Epidermal melanocyte (primary cell): ENCODE data around the gene MED27.

Experiments
- DNase-seq: peaks from one replicate; pipeline ENCODE4 v3.0.0; 2011; ENCODE audit warnings: low spot score; ENCODE audit not compliant: insufficient read length

The MED27 gene

DNA sequence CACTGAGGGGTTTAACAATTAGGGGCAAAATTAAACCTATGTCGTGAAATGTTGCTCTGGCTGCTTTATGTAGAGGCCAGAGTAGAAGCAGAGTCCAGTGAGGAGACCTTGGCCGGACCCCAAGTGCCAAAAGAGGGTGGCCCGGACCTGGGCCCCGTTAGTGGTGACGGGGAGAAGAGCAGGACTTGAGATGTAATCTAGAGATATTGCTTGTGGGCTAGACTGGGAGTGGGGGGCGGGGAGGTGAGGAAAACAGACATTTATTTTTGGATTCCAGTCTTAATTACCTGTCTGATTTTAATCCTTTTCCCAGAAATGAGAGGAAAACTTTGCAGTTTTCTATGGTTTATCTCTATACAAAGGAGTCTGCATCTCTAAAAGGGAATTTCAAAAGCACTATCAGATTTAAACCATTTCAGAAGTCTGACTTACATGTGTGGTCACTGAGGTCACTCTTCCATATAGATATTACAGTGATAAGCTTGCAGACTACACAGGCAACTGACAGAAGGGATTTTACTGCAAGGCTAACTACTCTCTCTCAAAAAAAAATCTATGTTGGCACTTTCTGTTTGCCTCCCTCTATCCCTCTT lies 108.1 kb downstream of the MED27 start:
- DNase-seq = no peak

DNA sequence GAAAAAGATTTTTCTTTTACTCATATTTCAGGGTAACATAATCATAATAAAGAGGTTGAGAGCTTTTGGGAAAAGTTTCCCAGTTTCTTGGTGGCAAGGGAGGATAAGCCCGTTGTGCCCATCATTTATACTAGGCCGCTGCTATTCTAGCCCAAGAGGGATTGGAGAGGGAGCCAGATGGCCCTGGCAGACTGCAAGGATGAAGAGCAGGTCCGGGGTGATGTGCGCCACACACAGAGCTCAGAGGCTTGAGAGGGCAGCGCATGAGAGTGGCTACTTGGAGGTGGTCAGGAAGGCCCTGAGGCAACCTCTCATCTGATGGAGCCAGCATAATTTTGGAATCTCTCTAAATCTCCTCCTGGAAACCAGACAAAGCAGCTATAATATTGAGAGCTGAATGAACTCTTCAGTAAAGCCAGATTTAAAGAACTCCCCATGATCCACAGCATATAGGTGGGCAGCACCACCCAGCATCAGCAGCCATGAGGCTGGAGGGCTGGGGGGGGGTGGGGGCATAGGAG lies 110.1 kb downstream of the MED27 start:
- no peak for DNase-seq

DNA sequence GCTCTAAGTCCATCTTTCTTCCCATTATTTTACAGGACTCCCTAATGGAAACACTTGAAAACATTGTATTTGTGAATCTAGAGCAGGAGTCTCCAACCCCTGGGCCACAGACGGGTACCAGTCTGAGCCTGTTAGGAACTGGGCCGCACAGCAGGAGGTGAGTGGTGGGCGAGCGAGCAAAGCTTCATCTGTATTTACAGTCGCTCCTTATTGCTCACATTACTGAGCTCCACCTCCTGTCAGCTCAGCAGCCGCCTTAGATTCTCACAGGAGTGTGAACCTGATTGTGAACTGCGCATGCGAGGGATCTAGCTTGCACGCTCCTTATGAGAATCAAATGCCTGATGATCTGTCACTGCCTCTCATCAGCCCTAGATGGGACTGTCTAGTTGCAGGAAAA lies 111.0 kb downstream of the MED27 start:
- no peak for DNase-seq

DNA sequence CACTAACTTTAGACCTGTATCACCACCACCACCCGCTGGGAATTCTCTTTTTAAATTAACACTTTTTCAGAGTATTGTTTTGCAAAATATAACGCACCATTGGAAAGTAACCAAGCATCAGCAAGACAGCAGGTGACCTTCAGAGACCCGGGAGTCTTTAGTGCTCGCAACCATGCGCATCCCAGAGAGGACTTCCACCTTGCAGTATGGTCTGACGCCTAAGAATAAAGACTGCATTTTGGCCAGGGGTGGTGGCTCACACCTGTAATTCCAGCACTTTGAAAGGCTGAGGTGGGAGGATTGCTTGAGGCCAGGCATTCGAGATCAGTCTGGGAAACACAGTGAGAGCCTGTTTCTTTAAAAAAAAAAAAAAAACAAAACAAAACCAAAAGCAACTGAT lies 113.8 kb downstream of the MED27 start:
- DNase-seq = no peak

DNA sequence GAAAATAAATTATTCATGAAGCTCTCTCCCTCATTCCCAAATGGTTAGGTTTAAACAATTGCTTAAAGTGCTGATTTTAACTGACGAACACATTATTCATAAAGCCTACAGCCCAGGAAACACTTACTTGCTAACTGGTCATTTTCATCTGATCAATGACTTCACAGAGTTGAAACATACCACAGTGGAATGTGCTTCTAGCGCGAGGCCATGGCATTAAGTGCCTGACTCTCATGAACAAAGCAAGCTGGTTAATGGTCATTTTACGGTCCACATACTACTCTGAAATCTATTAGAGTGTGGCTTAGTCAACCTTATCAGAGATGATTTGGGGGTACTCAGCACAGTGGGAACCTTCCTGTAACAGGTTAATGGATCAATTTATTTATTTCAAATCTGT lies 114.6 kb downstream of the MED27 start:
- DNase-seq = no peak

DNA sequence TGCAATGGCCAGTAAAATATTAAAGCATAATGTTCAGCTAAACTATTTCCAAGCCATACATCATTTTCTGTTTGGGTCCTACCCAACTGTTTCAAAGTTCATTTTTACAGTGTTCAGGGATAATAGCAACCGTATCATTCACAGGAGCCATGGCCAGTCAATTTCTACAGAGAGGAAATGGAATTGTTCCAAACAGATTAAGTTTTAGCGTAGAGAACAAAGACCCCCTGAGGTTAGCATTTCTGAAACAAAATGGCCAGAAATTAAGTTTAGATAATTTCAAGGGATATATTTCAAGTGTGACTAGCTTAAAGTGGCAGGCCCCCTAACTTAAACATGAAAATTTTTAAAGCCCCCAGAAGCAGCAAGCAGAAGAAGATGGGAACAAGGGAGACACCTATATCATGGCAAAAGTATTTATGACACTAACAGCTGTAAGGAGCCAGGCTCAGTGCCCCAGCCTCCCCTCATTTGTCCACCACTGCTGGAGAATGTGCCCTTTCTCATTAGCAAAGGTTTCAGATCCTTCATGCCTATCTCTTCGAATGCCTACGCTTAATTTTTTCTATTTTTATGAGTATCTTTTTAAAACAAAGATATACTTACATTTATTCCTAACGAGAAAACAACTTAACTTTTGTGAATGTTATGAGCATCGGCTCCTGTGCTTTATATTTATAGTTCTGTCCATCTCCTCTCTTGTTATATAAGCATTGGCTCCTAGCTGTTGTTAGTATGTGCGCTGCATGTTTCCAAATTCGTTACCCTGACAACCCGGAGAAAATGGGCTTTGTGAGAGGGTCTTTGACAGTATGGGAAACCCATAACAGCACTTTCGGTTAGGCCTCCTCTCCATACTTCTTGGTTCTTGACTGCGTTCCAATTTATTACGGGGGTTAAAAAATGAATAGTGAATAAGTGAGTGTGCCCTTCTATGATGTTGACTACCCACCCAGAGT lies 116.3 kb downstream of the MED27 start:
- no peak for DNase-seq

DNA sequence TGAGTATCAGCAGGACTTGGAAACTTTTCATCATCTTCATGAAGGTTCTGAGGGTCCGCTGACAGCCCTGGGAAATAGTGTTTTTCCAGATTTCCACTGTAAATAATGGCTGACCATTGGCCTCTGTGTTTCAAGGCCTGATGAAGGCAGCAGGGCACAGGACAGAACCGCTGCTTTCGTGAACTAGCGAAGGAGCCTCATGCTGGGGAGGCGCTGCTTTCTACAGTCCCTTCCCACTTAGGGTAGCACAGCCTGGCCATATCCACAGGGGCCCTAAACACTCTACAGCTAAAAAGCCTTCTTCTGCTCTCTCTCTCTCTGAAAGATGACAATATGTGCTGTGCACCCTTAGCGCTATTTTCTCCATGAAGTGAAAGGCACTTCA lies 118.2 kb downstream of the MED27 start:
- no peak for DNase-seq

DNA sequence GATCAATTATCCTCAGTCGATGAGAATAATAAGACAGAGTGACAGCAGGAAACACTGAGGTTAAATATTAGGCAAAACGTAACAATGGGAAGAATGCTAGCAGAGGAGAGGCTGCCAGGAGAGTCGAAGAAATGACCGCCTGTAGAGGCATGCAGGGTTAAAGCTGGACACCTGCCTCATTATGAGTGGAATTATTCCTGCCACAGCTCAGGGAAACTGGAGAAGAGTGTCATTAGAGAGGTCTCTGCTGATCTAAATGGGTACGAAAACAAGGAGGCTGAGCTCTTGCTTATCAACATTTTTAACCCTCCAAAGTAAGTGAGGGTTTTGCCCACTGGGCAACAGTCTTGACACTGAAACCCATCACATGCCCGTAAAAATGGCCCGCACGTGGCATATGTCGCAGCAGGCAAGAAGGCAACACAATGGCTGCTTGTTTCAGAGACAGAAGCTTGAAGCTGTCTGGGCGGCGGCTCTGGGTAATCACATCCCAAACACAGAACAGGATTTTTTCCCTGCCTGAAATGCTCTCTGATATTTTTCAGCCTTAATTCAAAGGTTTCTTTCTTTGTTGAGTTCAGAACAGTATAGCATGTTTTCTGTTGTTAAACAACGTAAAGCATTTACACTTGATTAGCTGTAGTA lies 118.7 kb downstream of the MED27 start:
- no peak for DNase-seq

DNA sequence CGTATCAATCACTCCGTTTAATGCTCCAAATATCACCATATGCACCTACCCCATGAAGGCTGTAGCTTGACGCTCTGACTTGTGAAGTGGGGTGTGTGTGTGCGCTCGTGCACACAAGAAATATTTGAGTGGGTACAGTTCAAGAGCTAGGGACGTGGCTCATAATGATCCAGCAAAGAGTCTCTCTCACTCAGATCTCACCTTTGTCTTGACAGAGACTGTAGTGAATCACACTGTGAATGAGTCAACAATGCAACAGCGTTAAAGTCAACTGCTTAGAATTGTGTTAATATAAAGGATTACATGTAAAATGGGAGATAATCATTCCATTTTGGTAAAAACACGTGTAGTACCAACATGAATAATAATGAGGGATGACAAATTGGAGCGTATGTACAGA lies 119.4 kb downstream of the MED27 start:
- DNase-seq = no peak

DNA sequence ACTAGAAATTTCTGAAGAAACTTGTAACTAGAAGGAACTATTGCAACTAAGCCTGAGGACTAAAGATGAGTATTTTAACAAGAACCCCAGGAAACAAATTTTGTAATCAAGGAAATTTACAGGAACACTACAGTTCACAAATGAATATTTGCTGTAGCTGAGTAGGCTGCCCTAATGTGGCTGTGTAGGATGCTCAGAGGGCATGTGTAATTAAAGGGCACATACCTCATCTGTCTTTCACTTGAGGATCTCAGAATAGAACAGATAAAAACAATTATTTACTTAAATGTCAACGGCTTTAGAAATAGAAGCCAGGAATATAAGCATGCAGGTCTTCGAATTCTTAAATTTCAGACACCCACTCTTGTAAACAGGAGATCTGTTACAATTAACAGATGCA lies 119.8 kb downstream of the MED27 start:
- no peak for DNase-seq

DNA sequence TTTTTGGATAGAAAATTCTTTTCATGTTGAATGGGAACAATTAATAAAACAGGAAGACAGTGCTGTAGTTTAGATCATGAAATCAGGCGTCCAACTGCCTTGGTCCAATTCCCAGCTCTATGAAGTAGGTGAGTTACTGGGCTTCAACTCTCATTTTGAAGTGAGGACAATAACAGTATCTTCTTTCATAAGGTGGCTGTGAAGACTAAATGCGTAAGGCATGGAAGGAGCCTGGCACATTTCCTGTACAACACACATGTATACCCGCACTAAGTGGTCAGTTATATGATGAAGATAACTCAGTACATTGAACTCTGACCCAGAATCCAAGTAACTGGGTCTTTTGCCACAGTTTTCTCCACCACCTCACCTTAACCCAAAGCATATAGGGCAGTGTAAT lies 120.6 kb downstream of the MED27 start:
- no peak for DNase-seq

DNA sequence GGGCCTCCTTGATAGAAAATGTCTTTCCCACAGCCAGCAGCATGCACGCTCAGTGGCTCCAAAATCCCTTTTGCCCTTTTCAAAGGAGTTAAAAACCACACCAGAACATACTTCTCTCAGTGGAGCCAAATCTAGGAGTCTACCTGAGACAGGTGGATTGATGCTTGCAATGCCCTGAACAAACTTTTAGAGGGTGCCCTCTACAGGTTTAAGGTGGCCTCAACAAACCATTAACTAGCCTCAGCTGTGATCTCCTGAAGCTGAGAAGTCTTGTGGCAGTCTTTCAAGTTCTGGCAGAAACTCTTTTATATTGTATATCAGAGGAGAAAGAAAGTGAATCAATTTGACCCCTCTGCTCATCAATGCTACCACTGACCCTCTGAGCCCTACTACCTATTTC lies 125.4 kb downstream of the MED27 start:
- DNase-seq = no peak

DNA sequence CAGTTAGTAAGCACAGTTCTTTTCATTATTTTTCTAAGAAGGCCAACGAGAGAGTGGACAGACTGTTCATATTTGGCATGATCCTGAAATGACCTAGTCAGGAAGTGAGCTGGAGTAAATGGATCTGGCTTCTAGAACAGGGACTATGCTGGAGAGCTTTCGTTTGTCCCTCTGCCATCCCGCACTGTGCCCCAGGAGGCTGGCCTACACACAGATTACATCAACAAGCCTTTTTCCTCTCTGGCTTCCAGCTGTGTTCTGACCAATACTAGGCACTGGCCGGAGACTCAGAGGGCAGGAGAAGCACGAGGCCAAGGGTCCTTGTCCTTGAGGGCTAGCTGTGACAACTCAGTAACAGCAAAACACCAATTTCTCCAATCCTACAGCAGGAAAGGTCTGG lies 127.8 kb downstream of the MED27 start:
- peak; percentile 27 for DNase-seq

DNA sequence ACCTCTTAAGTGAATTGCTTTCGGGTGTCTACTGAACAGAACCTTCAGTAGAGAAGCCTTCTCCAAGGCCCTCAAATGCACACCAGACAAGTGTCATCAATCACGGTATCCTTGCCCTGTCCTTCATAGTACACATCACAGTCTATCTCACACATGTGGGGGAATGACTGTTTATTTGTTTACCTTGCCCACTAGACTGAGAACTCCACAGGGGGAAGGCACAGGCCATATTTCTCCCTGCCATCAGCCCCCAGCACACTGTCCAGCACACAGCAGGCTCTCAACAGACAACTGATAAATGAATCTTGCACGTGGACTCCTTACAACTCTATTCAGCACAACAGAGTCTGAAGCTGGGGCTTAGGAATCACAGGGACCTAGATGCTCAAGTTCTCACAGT lies 128.5 kb downstream of the MED27 start:
- DNase-seq = no peak

DNA sequence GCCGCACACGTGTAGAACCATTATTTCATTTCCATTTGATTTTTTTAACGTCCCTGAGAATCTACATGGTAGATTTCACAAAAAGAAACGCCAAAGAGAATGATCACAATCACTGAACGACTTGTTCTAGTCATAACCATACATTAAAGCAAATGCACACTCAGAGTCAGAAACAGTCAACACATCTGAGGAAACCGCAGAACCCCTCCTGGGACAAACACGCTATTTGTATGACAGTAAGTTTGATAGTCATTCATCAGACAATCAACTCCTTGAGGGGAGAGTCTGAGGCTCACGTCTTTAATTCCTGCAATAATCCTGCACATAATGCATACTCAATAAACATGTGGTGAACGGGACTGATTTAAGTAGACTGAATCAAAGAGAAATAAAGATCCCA lies 129.2 kb downstream of the MED27 start:
- DNase-seq = no peak

DNA sequence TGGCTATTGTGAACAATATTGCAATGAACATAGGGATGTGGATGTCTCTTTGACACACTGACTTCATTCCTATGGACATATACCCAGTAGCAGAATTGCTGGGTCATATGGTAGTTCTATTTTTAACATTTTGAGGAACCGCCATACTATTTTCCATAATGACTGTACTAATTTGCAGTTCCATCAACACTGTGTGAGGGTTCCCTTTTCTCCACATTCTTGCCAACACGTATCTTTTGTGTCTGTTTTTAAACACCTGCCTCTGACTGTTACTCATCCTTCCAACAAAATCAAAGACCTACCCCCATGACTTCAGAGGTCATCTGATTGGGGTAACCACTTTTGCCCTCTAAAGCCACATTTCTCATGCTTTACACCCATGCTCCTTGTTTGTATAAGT lies 133.5 kb downstream of the MED27 start:
- no peak for DNase-seq

DNA sequence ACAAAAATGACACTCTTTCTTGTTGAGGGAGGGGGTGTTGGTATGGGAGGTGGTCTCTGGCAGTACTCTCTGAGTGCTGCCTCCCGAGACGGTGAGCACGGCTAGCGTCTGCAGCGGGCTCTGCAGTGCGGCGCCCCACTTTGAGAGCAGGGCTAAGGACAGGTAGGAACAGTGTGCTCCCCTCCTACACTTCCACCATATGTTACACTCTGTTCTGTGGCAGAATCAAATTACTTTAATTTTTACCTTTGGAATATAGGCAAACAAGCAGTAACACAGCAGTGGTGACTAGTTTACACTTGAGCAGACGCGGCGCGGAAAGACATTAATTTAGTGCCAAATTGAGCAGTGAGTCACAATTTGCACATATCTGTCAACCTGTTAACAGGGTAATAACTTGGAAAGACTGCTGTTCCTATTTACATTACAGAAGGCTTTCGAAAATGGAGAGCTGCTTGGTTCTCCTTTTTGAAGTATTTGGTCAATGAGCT lies 136.3 kb downstream of the MED27 start:
- DNase-seq = no peak

DNA sequence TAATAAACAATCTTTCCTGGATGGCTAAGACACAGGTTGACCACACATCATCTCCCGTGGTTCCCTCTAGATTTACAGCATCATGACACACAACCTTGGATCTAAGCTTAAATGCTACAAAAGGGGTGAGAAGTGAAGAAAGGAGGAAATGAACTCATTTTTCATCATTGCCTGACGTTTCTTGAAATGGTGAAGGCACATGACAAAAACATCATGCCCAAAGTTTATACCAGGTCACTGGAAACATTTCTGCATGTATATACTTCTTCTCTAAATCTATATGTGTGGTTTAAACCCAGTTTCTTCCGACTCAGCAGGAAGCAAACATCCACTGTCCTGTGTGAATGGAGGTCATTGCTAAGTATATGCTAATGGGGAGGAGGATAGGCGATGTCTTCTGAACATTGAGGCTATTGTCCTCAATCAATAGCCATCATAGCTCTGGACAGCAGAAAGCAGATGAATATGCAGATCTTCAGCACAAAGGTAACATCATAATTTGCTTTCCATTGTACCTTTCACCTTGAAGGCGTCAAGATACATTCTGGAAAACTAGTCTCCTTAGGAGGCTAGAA lies 137.4 kb downstream of the MED27 start:
- no peak for DNase-seq

DNA sequence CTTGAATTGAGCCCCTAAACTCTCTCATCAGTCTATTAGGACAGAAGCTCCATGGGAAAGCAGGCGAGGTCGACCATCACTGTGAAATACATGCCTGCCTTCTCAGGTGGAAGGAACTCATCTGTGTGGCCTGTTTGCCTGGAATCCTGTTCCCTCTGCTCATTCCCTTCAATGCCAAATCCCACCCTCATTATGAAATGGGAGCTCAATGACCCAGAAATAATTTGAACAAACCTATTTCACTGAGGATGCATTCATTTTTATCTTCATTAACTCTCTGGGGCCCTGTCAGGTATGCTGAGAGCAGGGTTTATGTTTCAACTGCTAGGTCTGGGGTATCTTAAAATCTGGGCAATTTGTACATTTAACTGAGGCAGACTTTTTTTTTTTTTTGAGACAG lies 142.2 kb downstream of the MED27 start:
- no peak for DNase-seq

DNA sequence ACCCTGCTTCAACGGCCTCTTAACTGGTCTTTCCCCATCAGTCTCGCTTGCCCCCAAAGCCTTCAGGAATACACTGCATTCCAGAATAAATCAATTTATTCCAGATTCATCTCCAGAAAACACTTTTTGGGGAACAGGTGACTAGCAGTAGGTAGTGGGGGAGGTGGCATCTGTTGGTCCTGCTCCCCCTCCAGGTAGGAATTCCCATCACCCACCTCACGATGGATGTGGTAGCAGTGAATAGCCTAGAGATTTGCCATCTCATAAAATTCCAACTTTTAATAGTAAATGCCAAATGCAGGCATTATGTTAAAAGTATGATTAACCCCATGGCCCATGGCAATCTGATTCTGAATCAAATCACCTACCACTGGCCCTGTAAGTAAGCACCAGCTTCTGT lies 142.7 kb downstream of the MED27 start:
- DNase-seq = no peak

DNA sequence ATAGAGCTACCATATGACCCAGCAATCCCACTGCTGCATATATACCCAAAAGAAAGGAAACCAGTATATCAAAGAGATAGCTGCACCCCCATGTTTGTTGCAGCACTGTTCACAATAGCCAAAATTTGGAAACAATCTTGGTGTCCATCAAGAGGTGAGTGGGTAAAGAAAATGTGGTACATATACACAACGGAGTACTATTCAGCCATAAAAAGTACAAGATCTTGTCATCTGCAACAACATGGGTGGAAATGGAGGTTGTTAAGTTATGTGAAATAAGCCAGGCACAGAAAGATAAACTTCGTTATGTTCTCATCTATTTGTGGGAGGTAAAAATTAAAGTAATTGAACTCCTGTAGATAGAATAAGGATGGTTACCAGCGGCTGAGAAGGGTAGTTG lies 145.0 kb downstream of the MED27 start:
- no peak for DNase-seq

DNA sequence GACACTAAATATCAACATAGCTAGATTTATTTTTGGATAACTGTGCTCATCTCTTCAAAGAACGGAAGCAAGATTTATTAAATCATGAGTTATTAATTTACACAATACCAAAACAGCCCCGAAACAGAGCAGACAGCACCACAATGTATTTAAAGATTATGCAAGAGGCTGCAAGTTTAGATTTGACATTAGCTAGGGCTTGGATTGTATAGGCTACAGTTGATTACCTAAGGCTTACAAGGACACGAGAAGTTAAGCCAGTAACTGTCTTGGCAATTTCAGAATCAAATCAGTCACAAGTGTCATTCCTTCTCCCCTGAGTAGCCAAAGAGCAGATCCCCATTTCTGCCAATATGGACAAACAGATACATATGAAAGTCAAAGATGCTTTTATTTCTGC lies 152.6 kb downstream of the MED27 start:
- DNase-seq = no peak
